Activated T-cell treated with anti-CD3 and anti-CD28 coated beads, Interleukin-2, amount 50 U/mL, for 1 hour (primary cell): Measurements from ENCODE around the gene FHL5.
"Not testable (repeated sequence)": the region's sequence is repeated elsewhere in the genome, so short reads cannot be mapped to it uniquely, and the experiment has no call there.

ENCODE experiments used
- DNase-seq: peaks from one replicate; pipeline ENCODE4 v3.0.0-alpha.2; 2020

The FHL5 gene

GRCh38 chr6:96611342-96611991, 48.5 kb downstream of the FHL5 start:
- no peak for DNase-seq

- no peak for DNase-seq
Observed at GRCh38 chr6:96613291-96613999, 50.5 kb downstream of the FHL5 start.

- no peak for DNase-seq
Observed at GRCh38 chr6:96620851-96621250, 57.9 kb downstream of the FHL5 start.

GRCh38 chr6:96621983-96622382, 59.1 kb downstream of the FHL5 start:
- no peak for DNase-seq

GRCh38 chr6:96624957-96625356, 62.0 kb downstream of the FHL5 start:
- no peak for DNase-seq

GRCh38 chr6:96626759-96627364, 63.9 kb downstream of the FHL5 start:
- DNase-seq = no peak

- DNase-seq = no peak
Observed at GRCh38 chr6:96631248-96631647, 68.3 kb downstream of the FHL5 start.

GRCh38 chr6:96637979-96638378, 75.1 kb downstream of the FHL5 start:
- DNase-seq = not testable (repeated sequence)

- no peak for DNase-seq
Observed at GRCh38 chr6:96645106-96645505, 82.2 kb downstream of the FHL5 start.

GRCh38 chr6:96649926-96650325, 87.0 kb downstream of the FHL5 start:
- no peak for DNase-seq

- no peak for DNase-seq
Observed at GRCh38 chr6:96651816-96652215, 88.9 kb downstream of the FHL5 start.

GRCh38 chr6:96652552-96652951, 89.6 kb downstream of the FHL5 start:
- no peak for DNase-seq

- DNase-seq = no peak
Observed at GRCh38 chr6:96653181-96653580, 90.3 kb downstream of the FHL5 start.

- DNase-seq = no peak
Observed at GRCh38 chr6:96656567-96656966, 93.6 kb downstream of the FHL5 start.

- DNase-seq = no peak
Observed at GRCh38 chr6:96657344-96657743, 94.4 kb downstream of the FHL5 start.

GRCh38 chr6:96659084-96659845, 96.3 kb downstream of the FHL5 start:
- no peak for DNase-seq
